Pancreas (tissue), 10 donors: Measurements from ENCODE around the gene MAPKAP1. TPM values are rescaled to one million over a fixed set of nuclear protein-coding genes. Genes with fewer than 3 reads are reported as not detected.

ENCODE experiments used
- ATAC-seq, 4 donors: fragments of 200-7000 bp; cut with Tn5 transposase; one replicate each; pipeline versions ENCODE4 v1.8.0 to v1.9.1; 2020; ENCODE audit warnings: mild to moderate bottlenecking in 4 of 4, moderate library complexity in 4 of 4
- DNase-seq, 6 donors: peaks; one replicate each; pipeline ENCODE4 v3.0.0-alpha.2; 2020
- FAIRE-seq: peaks from 2 replicates; lab custom pipeline; 2012; peaks lifted over from hg19 to GRCh38; lab: Jason Lieb, UNC
- H3K27ac ChIP-seq, 4 donors: fragments of 200-600 bp; sonication (generic); 1 replicate in 3 of 4; 2 replicates in 1 of 4; pipeline versions ENCODE4 v1.5.0 to v1.8.0; 2020
- H3K27me3 ChIP-seq, 4 donors: fragments of 200-600 bp; one replicate each; pipeline ENCODE4 v1.8.0; 2021
- H3K36me3 ChIP-seq, 3 donors: fragments of 200-600 bp; sonication (generic) in 1 of 3; one replicate each; pipeline versions ENCODE4 v1.5.0 to v1.8.0; 2020 to 2021
- H3K4me1 ChIP-seq, 3 donors: fragments of 200-600 bp; one replicate each; pipeline ENCODE4 v1.8.0; 2021
- H3K4me3 ChIP-seq, 4 donors: fragments of 200-600 bp; sonication (generic) in 2 of 4; one replicate each; pipeline versions ENCODE4 v1.5.0 to v1.8.0; 2020 to 2021
- H3K9me3 ChIP-seq, 4 donors: fragments of 200-600 bp; one replicate each; pipeline ENCODE4 v1.8.0; 2021
- WGBS, 2 donors: extraction: QIAGEN DNeasy Blood & Tissue Kit; methylation state at CpG; one replicate each; pipeline ENCODE4 v1.1.7; 2013; 5-methylcytosine and 5-hydroxymethylcytosine counted together
- intact Hi-C, 3 donors: fragments of 100-400 bp; cut with DNase I; formaldehyde crosslinking; loops; one replicate each; pipeline versions ENCODE4 v1.11.1 to v1.14.2; 2022
- polyA plus RNA-seq, 2 donors: library from polyadenylated mRNA; stranded (reverse); fragments of 200-250 nt; gene quantifications; one replicate each; pipeline ENCODE4 v1.2.3, GENCODE V29; 2013
- total RNA-seq, 6 donors: library from RNA; stranded (reverse); fragmentation: NEBNext Ultra II Directional in 4 of 6; extraction: Animal tissue kit (Norgen Biotek cat#: 25700) in 4 of 6; gene quantifications; one replicate each; pipeline versions ENCODE4 v1.2.1 to v1.2.4, GENCODE V29; 2021 to 2023
- TF ChIP-seq, protein P1 (sequence below), 4 donors: fragments of 200-600 bp; sonication (generic) in 3 of 4; IDR thresholded peaks; one replicate each; pipeline versions ENCODE4 v1.5.0 to v1.8.0; 2021; ENCODE audit warnings: antibody characterized with exemption in 4 of 4
- donor health status: healthy with polysubstance abuse.
- donor health status: DM: no; HTN: no; CAD: no; lungs with moderate emphysema.
- donor health status: DM: no; HTN: no; CAD: no.
- donor health status: control.
- donor health status: control.
- donor health status: Bipolar disorder and iron deficiency.
- donor health status: DM: yes; HTN: yes; CAD: no.
- donor health status: DM: no; HTN: no; CAD: no.
- donor health status: DM: no; HTN: no; CAD: no.
- donor health status: DM: yes; HTN: yes; CAD: no.

The MAPKAP1 gene
- total and polyA plus RNA-seq, 8 donors, result 18.7 to 42.0 (median 30.4) TPM

DNA sequence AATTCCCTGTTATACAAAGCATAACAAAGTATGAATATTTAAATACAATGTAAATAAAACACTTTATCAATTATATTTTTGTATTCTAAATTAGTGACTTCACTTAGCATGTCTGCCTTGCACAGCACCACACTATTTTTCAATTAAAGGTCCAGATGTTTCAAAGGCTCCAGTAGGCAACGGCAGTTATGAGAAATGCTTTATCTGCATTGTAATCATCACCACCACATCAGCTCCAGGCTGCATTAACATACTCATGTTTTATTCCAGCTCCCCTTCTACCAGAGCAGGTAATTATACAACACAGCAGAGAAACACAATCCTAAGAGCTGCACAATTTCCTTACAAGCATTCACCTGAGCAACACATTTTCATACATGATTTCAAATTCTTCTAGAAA is 102.8 kb downstream of the MAPKAP1 start:
- intact Hi-C loops, result no loop called here
- Histone ChIP-seq H3K4me3 (no peak overlapping the region), H3K36me3 (no peaks in the 10 kb centered on the region), H3K27me3 (no peaks in the 10 kb centered on the region), H3K27ac (no peak overlapping the region), H3K9me3 (no peaks in the 10 kb centered on the region), H3K4me1 (peaks cover 0 to 12% (median 4%) of the 10 kb centered on the region in 3 donors)
- TF ChIP-seq, protein P1, sequence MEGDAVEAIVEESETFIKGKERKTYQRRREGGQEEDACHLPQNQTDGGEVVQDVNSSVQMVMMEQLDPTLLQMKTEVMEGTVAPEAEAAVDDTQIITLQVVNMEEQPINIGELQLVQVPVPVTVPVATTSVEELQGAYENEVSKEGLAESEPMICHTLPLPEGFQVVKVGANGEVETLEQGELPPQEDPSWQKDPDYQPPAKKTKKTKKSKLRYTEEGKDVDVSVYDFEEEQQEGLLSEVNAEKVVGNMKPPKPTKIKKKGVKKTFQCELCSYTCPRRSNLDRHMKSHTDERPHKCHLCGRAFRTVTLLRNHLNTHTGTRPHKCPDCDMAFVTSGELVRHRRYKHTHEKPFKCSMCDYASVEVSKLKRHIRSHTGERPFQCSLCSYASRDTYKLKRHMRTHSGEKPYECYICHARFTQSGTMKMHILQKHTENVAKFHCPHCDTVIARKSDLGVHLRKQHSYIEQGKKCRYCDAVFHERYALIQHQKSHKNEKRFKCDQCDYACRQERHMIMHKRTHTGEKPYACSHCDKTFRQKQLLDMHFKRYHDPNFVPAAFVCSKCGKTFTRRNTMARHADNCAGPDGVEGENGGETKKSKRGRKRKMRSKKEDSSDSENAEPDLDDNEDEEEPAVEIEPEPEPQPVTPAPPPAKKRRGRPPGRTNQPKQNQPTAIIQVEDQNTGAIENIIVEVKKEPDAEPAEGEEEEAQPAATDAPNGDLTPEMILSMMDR (IDR thresholded peaks at IDR 0.05), result no peak
- FAIRE-seq (no peak), ATAC-seq (no peak), DNase-seq (no peak)
- 65 to 67% methylated on average over 1 of the region's 1 CpG for WGBS, 2 donors

DNA sequence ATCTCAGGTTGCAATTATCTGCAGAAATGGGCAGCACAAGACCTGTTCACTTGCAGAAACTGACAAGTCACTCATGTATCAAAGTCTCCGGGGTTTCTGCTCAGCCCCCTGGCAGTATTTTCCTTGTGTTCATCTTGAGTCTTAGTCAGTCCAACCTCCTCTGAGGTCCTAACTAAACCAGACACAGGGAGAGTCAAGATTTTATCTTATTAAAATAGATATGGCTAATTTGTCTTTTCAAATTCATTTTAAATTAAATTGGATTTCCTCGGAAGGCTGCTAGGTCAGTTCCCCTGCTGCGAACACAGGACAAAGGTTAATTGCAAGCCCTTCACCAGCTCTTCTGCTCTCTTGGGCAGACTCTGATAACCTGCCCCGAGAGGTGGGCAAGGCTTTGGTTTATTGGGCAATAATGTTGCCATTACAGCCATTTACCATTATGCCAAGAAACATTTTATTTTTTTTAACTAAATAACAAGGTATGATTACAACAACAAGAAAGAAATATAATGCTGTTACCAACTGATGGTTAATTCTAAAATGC is 103.5 kb downstream of the MAPKAP1 start:
- Histone ChIP-seq H3K4me1 (peaks cover 0 to 12% (median 4%) of the 10 kb centered on the region in 3 donors), H3K9me3 (no peaks in the 10 kb centered on the region), H3K36me3 (no peaks in the 10 kb centered on the region), H3K27ac (no peak overlapping the region), H3K27me3 (no peaks in the 10 kb centered on the region), H3K4me3 (no peak overlapping the region)
- TF ChIP-seq, protein P1 (IDR thresholded peaks at IDR 0.05), result no peak
- intact Hi-C loops, result no loop called here
- FAIRE-seq (no peak), ATAC-seq (no peak), DNase-seq (no peak)
- WGBS, 2 donors, result 79 to 81% methylated on average over 4 of the region's 4 CpGs

DNA sequence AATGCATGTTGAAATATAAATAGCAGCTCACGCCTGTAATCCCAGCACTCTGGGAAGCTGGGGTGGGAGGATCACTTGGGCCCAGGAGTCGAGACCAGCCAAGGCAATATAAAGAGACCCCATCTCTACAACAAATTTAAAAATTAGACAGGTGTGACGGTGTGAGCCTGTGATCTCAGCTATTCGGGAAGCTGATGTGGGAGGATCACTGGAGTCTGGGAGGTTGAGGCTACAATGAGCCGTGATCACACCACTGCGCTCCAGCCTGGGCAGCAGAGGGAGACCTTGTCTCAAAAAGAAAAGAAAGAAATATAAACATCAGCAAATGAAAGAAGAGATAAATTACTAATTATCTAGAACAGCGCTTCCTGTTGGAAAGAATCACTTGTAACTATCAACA is 105.0 kb downstream of the MAPKAP1 start:
- DNase-seq (no peak), ATAC-seq (no peak), FAIRE-seq (no peak)
- TF ChIP-seq, protein P1 (IDR thresholded peaks at IDR 0.05), result no peak
- Histone ChIP-seq H3K36me3 (no peaks in the 10 kb centered on the region), H3K4me3 (no peak overlapping the region), H3K27ac (no peak overlapping the region), H3K4me1 (peaks cover 0 to 12% (median 4%) of the 10 kb centered on the region in 3 donors), H3K9me3 (no peaks in the 10 kb centered on the region), H3K27me3 (no peaks in the 10 kb centered on the region)
- 96% methylated on average over 7 of the region's 7 CpGs for WGBS, 2 donors
- intact Hi-C loops, result no loop called here

DNA sequence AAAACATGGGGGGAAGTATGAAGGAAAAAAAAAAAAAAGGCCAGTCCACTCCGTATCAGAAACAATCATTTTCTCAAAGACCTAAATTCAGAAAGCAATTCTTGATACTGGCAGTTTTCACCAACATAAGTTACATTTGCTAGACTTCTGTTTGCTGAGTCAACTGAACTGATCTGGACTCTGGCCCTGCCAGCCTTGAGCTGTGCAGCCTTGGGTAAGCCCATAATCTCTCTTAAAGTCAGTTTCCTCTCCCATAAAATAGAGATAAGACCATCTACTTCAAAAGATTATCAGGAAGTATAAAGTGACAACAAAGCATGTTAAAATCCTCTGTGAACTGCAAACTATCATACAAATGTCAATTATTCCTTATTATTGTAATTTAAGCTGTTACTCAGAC is 106.8 kb downstream of the MAPKAP1 start:
- Histone ChIP-seq H3K9me3 (no peaks in the 10 kb centered on the region), H3K27me3 (no peaks in the 10 kb centered on the region), H3K36me3 (no peaks in the 10 kb centered on the region), H3K27ac (peak overlapping the region in 1 of 4 donors; percentile 24), H3K4me1 (peaks cover 0 to 12% (median 4%) of the 10 kb centered on the region in 3 donors), H3K4me3 (no peak overlapping the region)
- 13 to 42% methylated on average over 1 of the region's 1 CpG for WGBS, 2 donors
- intact Hi-C loops, result no loop called here
- DNase-seq (peak in 2 of 6 donors; percentile 23 to 32), ATAC-seq (peak; percentile 69 to 97 (median 90)), FAIRE-seq (peak; percentile 32)
- TF ChIP-seq, protein P1 (IDR thresholded peaks at IDR 0.05), result no peak

DNA sequence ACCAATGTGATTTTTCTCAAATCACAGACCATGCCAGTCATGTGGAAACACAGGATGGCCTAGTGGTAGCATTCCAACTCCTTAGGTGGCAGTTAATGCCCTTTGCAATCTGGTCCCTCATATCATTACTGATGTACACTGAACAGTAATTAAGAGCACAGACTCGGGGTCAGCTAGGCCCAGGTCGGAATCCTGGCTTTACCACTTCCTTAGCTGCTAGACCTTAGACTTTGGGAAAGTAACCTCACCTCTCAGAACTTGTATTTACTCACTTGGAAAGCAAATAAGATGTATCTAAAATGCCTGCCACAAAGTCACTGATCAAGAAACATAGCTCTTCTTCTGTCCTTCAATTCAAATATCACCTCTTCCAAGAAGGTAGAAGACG is 112.8 kb downstream of the MAPKAP1 start:
- Histone ChIP-seq H3K27me3 (no peaks in the 10 kb centered on the region), H3K4me3 (no peak overlapping the region), H3K4me1 (no peaks in the 10 kb centered on the region), H3K36me3 (no peaks in the 10 kb centered on the region), H3K9me3 (no peaks in the 10 kb centered on the region), H3K27ac (no peak overlapping the region)
- no peak for ATAC-seq
- no peak for DNase-seq
- intact Hi-C loops, result no loop called here
- 52 to 57% methylated on average over 3 of the region's 3 CpGs for WGBS, 2 donors
- no peak for FAIRE-seq
- TF ChIP-seq, protein P1 (IDR thresholded peaks at IDR 0.05), result no peak
